ENCODE results near the gene CYP3A4. TPM values are rescaled to one million over a fixed set of nuclear protein-coding genes. Genes with fewer than 3 reads are reported as not detected.

Gene CYP3A4
- total RNA-seq, 1 experiment from 2014 or later: not detected

- H3K27ac ChIP-seq (ENCODE audit: low read length): no peak overlapping the region
- no peaks in the 10 kb centered on the region for H3K36me3 ChIP-seq (ENCODE audit: low read depth, low read length)
- H4K20me1 ChIP-seq (ENCODE audit: low read length): no peaks in the 10 kb centered on the region
- H3K9me2 ChIP-seq (replicated peaks; ENCODE audit: low read length): no peaks in the 10 kb centered on the region
- 0 out of 2 replicates have a peak, but pooled peaks cover 10% of the 10 kb centered on the region for H3K9me3 ChIP-seq (ENCODE audit: low read length)
- H3F3A ChIP-seq (ENCODE audit: low read length, unreplicated experiment): no peaks in the 10 kb centered on the region
- DNase-seq (no peak), ATAC-seq (no peak)
- intact Hi-C loops (cut with micrococcal nuclease): loop anchor here (10.0 kb wide), 1 partner anchor 94 kb away; the partner anchor contains the start of gene CYP3A5
- CTCF ChIA-PET: no interaction called here
- H3K9ac ChIP-seq (ENCODE audit: low read length): no peak overlapping the region
- POLR2A ChIA-PET (ENCODE audit: unreplicated experiment): no interaction called here
- no peak overlapping the region for H2AFZ ChIP-seq (ENCODE audit: low read length)
- no peak overlapping the region for H3K4me3 ChIP-seq (ENCODE audit: low read length)
- H3K27me3 ChIP-seq (ENCODE audit: low read length): peaks cover 6% of the 10 kb centered on the region; the same call in 1 of the 2 replicates
- no peak overlapping the region for H3K4me2 ChIP-seq (ENCODE audit: low read length)
- TF ChIP-seq, protein P1, sequence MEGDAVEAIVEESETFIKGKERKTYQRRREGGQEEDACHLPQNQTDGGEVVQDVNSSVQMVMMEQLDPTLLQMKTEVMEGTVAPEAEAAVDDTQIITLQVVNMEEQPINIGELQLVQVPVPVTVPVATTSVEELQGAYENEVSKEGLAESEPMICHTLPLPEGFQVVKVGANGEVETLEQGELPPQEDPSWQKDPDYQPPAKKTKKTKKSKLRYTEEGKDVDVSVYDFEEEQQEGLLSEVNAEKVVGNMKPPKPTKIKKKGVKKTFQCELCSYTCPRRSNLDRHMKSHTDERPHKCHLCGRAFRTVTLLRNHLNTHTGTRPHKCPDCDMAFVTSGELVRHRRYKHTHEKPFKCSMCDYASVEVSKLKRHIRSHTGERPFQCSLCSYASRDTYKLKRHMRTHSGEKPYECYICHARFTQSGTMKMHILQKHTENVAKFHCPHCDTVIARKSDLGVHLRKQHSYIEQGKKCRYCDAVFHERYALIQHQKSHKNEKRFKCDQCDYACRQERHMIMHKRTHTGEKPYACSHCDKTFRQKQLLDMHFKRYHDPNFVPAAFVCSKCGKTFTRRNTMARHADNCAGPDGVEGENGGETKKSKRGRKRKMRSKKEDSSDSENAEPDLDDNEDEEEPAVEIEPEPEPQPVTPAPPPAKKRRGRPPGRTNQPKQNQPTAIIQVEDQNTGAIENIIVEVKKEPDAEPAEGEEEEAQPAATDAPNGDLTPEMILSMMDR (conservative IDR thresholded peaks at IDR 0.05; ENCODE audit: low read depth, low read length): no peak
- TF ChIP-seq EZH2 (IDR thresholded peaks at IDR 0.05; ENCODE audit: low read length, unreplicated experiment) (no peak), EZH2phosphoT487 (IDR thresholded peaks at IDR 0.05; ENCODE audit: borderline replicate concordance, low read length) (no peak)
- no peaks in the 10 kb centered on the region for H3K79me2 ChIP-seq (ENCODE audit: low read length)
- no TSS peak for BruUV-seq (replicated peaks)
- H3K4me1 ChIP-seq (ENCODE audit: insufficient read depth, low read length): peaks cover 8% of the 10 kb centered on the region; the same call in 1 of the 2 replicates
Measured at GRCh38 chr7:99768471-99768870, 15.5 kb downstream of the CYP3A4 start.

GRCh38 chr7:99767662-99768061 is 16.3 kb downstream of the CYP3A4 start:
- Histone ChIP-seq H3K27me3 (ENCODE audit: low read length) (peaks cover 6% of the 10 kb centered on the region; the same call in 1 of the 2 replicates), H3K27ac (ENCODE audit: low read length) (no peak overlapping the region), H3K9ac (ENCODE audit: low read length) (no peak overlapping the region), H3K9me2 (replicated peaks; ENCODE audit: low read length) (no peaks in the 10 kb centered on the region), H2AFZ (ENCODE audit: low read length) (no peak overlapping the region), H3K79me2 (ENCODE audit: low read length) (no peaks in the 10 kb centered on the region), H3F3A (ENCODE audit: low read length, unreplicated experiment) (no peaks in the 10 kb centered on the region), H3K9me3 (ENCODE audit: low read length) (0 out of 2 replicates have a peak, but pooled peaks cover 10% of the 10 kb centered on the region), H4K20me1 (ENCODE audit: low read length) (no peaks in the 10 kb centered on the region), H3K4me3 (ENCODE audit: low read length) (no peak overlapping the region), H3K4me1 (ENCODE audit: insufficient read depth, low read length) (peaks cover 13% of the 10 kb centered on the region; the same call in 1 of the 2 replicates), H3K4me2 (ENCODE audit: low read length) (no peak overlapping the region), H3K36me3 (ENCODE audit: low read depth, low read length) (no peaks in the 10 kb centered on the region)
- intact Hi-C loops (cut with micrococcal nuclease): loop anchor here (10.0 kb wide), 1 partner anchor 93 kb away; the partner anchor contains the start of gene CYP3A5
- no TSS peak for BruUV-seq (replicated peaks)
- no peak for DNase-seq
- no peak for ATAC-seq
- no peak for TF ChIP-seq EZH2phosphoT487 (IDR thresholded peaks at IDR 0.05; ENCODE audit: borderline replicate concordance, low read length)
- TF ChIP-seq, protein P1 (conservative IDR thresholded peaks at IDR 0.05; ENCODE audit: low read depth, low read length): no peak
- TF ChIP-seq EZH2 (IDR thresholded peaks at IDR 0.05; ENCODE audit: low read length, unreplicated experiment): no peak
- POLR2A ChIA-PET (ENCODE audit: unreplicated experiment): no interaction called here
- CTCF ChIA-PET: no interaction called here

DNA sequence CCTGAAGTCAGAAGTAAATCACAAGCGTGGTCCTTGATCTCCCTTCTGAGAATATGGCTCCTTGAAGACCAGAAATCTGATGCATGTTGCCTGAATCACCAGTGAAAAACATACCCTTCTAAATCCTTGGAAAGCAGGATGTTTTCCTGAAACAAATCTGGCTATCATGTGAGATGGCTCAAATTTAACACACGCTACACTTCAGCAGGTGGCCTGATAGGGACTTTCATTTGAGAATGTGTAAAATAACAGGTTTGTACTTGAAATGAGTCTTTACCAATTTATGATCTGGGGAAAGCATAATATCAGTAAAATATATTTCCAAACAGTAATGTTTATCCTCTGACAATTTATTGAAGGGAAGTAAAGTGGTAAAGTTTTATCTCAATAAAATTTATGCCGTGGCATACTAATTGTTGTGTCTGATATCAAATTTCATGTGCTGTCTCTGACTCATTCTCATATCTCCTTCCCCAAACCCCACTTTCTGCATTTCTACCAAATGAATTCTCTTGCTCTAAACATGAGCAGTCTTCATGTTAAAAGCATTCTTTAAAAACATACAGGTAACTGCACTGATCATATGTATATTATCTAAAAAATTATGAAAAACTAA is 17.4 kb downstream of the CYP3A4 start:
- Histone ChIP-seq H3K9me2 (replicated peaks; ENCODE audit: low read length) (no peaks in the 10 kb centered on the region), H3F3A (ENCODE audit: low read length, unreplicated experiment) (no peaks in the 10 kb centered on the region), H3K4me1 (ENCODE audit: insufficient read depth, low read length) (peaks cover 13% of the 10 kb centered on the region; the same call in 1 of the 2 replicates), H2AFZ (ENCODE audit: low read length) (no peak overlapping the region), H3K27me3 (ENCODE audit: low read length) (no peaks in the 10 kb centered on the region), H3K36me3 (ENCODE audit: low read depth, low read length) (no peaks in the 10 kb centered on the region), H4K20me1 (ENCODE audit: low read length) (no peaks in the 10 kb centered on the region), H3K4me2 (ENCODE audit: low read length) (no peak overlapping the region), H3K27ac (ENCODE audit: low read length) (no peak overlapping the region), H3K9ac (ENCODE audit: low read length) (no peak overlapping the region), H3K4me3 (ENCODE audit: low read length) (no peak overlapping the region), H3K9me3 (ENCODE audit: low read length) (0 out of 2 replicates have a peak, but pooled peaks cover 7% of the 10 kb centered on the region), H3K79me2 (ENCODE audit: low read length) (no peaks in the 10 kb centered on the region)
- CTCF ChIA-PET: no interaction called here
- no TSS peak for BruUV-seq (replicated peaks)
- DNase-seq: peak; percentile 26
- ATAC-seq: peak; percentile 37; the same call in 1 of the 2 replicates
- POLR2A ChIA-PET (ENCODE audit: unreplicated experiment): interaction anchor here (0.5 kb wide), 1 partner anchor 1318 kb away, joined by 8 read pairs; no protein-coding TSS in a partner anchor
- intact Hi-C loops (cut with micrococcal nuclease): loop anchor here (10.0 kb wide), 1 partner anchor 92 kb away; the partner anchor contains the start of gene CYP3A5
- TF ChIP-seq, protein P1 (conservative IDR thresholded peaks at IDR 0.05; ENCODE audit: low read depth, low read length): no peak
- TF ChIP-seq EZH2 (IDR thresholded peaks at IDR 0.05; ENCODE audit: low read length, unreplicated experiment) (no peak), EZH2phosphoT487 (IDR thresholded peaks at IDR 0.05; ENCODE audit: borderline replicate concordance, low read length) (no peak)
